CD14-positive monocyte (primary cell): ENCODE measurements around the gene OR51E2. TPM values are rescaled to one million over a fixed set of nuclear protein-coding genes. Genes with fewer than 3 reads are reported as not detected.

Experiments used
- DNase-seq, 3 donors: peaks; one replicate each; pipeline ENCODE4 v3.0.0-alpha.2; 2011 to 2022
- H2AFZ ChIP-seq: 2 replicates; pipeline ENCODE4 v1.6.0; 2012; ENCODE audit warnings: mild to moderate bottlenecking, low read depth, low read length, inconsistent platforms; ENCODE audit not compliant: insufficient read depth, poor library complexity, severe bottlenecking
- H3K27ac ChIP-seq, 2 donors: 1 replicate in 1 of 2; 2 replicates in 1 of 2; pipeline ENCODE4 v1.5.1; 2012 to 2013; ENCODE audit warnings: low read length in 2 of 2, control low read depth in 1 of 2, inconsistent platforms in 1 of 2, low read depth in 1 of 2, mild to moderate bottlenecking in 1 of 2
- H3K27me3 ChIP-seq, 2 donors: one replicate each; pipeline versions ENCODE4 v1.6.0 to v1.6.1; 2011 to 2013; ENCODE audit warnings: low read length in 2 of 2; ENCODE audit not compliant: control insufficient read depth in 2 of 2, insufficient read depth in 2 of 2
- H3K36me3 ChIP-seq, 2 donors: replicated peaks in 1 of 2; 1 replicate in 1 of 2; 2 replicates in 1 of 2; pipeline versions ENCODE4 v1.5.1 to v1.6.1; 2012 to 2013; ENCODE audit warnings: low read length in 2 of 2, control low read depth in 1 of 2, inconsistent platforms in 1 of 2, mild to moderate bottlenecking in 1 of 2; ENCODE audit not compliant: insufficient read depth in 2 of 2, control insufficient read depth in 1 of 2
- H3K4me1 ChIP-seq, 2 donors: 1 replicate in 1 of 2; 2 replicates in 1 of 2; pipeline versions ENCODE4 v1.5.1 to v1.6.1; 2012 to 2013; ENCODE audit warnings: low read length in 2 of 2, control low read depth in 1 of 2, inconsistent platforms in 1 of 2, mild to moderate bottlenecking in 1 of 2, moderate library complexity in 1 of 2; ENCODE audit not compliant: insufficient read depth in 2 of 2, control insufficient read depth in 1 of 2
- H3K4me2 ChIP-seq: replicated peaks from 2 replicates; pipeline ENCODE3; 2012; ENCODE audit warnings: low read length, moderate library complexity, mild to moderate bottlenecking; ENCODE audit not compliant: poor library complexity, severe bottlenecking; ENCODE audit errors: extremely low read depth
- H3K4me3 ChIP-seq, 3 experiments: fragments of 200-600 bp in 1 of 3; sonication (generic) in 1 of 3; replicated peaks in 1 of 3; 1 replicate in 2 of 3; 2 replicates in 1 of 3; pipeline ENCODE4 v1.5.1; 2011 to 2013; ENCODE audit warnings: low read length in 3 of 3, mild to moderate bottlenecking in 3 of 3, control low read depth in 2 of 3, low read depth in 2 of 3, inconsistent platforms in 1 of 3, moderate library complexity in 1 of 3
- H3K79me2 ChIP-seq: 2 replicates; pipeline ENCODE4 v1.6.0; 2012; ENCODE audit warnings: mild to moderate bottlenecking, control low read depth, inconsistent platforms, low read length, moderate library complexity; ENCODE audit not compliant: insufficient read depth
- H3K9ac ChIP-seq: 2 replicates; pipeline ENCODE4 v1.6.0; 2017; ENCODE audit warnings: low read length, mild to moderate bottlenecking; ENCODE audit not compliant: insufficient read depth, poor library complexity, severe bottlenecking
- H3K9me3 ChIP-seq, 2 donors: replicated peaks in 1 of 2; 1 replicate in 1 of 2; 2 replicates in 1 of 2; pipeline versions ENCODE4 v1.5.1 to v1.6.1; 2012 to 2013; ENCODE audit warnings: low read length in 2 of 2, control low read depth in 1 of 2; ENCODE audit not compliant: control insufficient read depth in 1 of 2, insufficient read depth in 1 of 2
- H4K20me1 ChIP-seq: 2 replicates; pipeline ENCODE4 v1.6.0; 2012; ENCODE audit warnings: mild to moderate bottlenecking, low read length, control low read depth, moderate library complexity; ENCODE audit not compliant: insufficient read depth
- H3K27ac Mint-ChIP-seq, 7 donors: one replicate each; pipeline ENCODE4 v1.8.0; 2020; ENCODE audit warnings: mild to moderate bottlenecking in 7 of 7, mixed read lengths in 7 of 7, moderate library complexity in 6 of 7, inconsistent platforms in 2 of 7
- H3K27me3 Mint-ChIP-seq, 3 donors: one replicate each; pipeline ENCODE4 v1.8.0; 2021 to 2022; ENCODE audit warnings: low read depth in 3 of 3, mild to moderate bottlenecking in 3 of 3, mixed read lengths in 3 of 3, moderate library complexity in 3 of 3, inconsistent platforms in 1 of 3
- H3K36me3 Mint-ChIP-seq, 2 donors: one replicate each; pipeline ENCODE4 v1.8.0; 2020; ENCODE audit warnings: mixed read lengths in 2 of 2, inconsistent platforms in 1 of 2, mild to moderate bottlenecking in 1 of 2
- H3K4me1 Mint-ChIP-seq: one replicate; pipeline ENCODE4 v1.8.0; 2020; ENCODE audit warnings: mild to moderate bottlenecking, mixed read lengths
- H3K4me3 Mint-ChIP-seq, 2 donors: one replicate each; pipeline ENCODE4 v1.8.0; 2020; ENCODE audit warnings: mild to moderate bottlenecking in 2 of 2, mixed read lengths in 2 of 2, moderate library complexity in 1 of 2
- H3K9me3 Mint-ChIP-seq, 7 donors: one replicate each; pipeline ENCODE4 v1.8.0; 2020 to 2022; ENCODE audit warnings: mixed read lengths in 7 of 7, mild to moderate bottlenecking in 6 of 7, moderate library complexity in 6 of 7, inconsistent platforms in 2 of 7
- WGBS: methylation state at CpG from one replicate; pipeline ENCODE4 v1.1.5; 2013; ENCODE audit warnings: missing lambda C conversion rate; ENCODE audit not compliant: insufficient coverage; 5-methylcytosine and 5-hydroxymethylcytosine counted together
- intact Hi-C, 2 donors: fragments of 100-400 bp; cut with micrococcal nuclease; formaldehyde crosslinking; loops; one replicate each; pipeline versions ENCODE4 v1.15.0 to v1.15.1; 2023
- polyA plus RNA-seq, 3 donors: library from polyadenylated mRNA; depleted of rRNA in 1 of 3; unstranded in 2 of 3; stranded (reverse) in 1 of 3; fragments of 300-500 nt in 2 of 3; fragments of >200 nt in 1 of 3; fragmentation: Illumina TruSeq in 2 of 3; gene quantifications; 1 replicate in 2 of 3; 2 replicates in 1 of 3; pipeline ENCODE4 v1.2.3, GENCODE V29; 2012 to 2021
- TF ChIP-seq, protein P1 (sequence below): fragments of 200-600 bp; IDR thresholded peaks from one replicate; pipeline ENCODE4 v1.8.0; 2022; ENCODE audit warnings: antibody characterized with exemption, mild to moderate bottlenecking

The OR51E2 gene
- polyA plus RNA-seq, 3 donors: not detected

GRCh38 chr11:4664183-4664582, 33.5 kb downstream of the OR51E2 start:
- DNase-seq: no peak
- H3K27ac ChIP-seq: no peak overlapping the region
- H3K4me1 ChIP-seq: no peaks in the 10 kb centered on the region
- H3K27me3 Mint-ChIP-seq: peaks cover 0 to 16% (median 5%) of the 10 kb centered on the region in 3 donors
- no peak overlapping the region for H3K4me3 ChIP-seq
- WGBS: no CpG with 5 or more reads among the region's 3 CpGs
- H3K4me2 ChIP-seq: no peak overlapping the region
- H3K27me3 ChIP-seq: no peaks in the 10 kb centered on the region
- intact Hi-C loops: no loop called here
- H4K20me1 ChIP-seq: no peaks in the 10 kb centered on the region
- H3K36me3 ChIP-seq: no peaks in the 10 kb centered on the region
- H3K27ac Mint-ChIP-seq: no peak overlapping the region
- H3K9me3 Mint-ChIP-seq: peaks cover 0 to 2% (median 0%) of the 10 kb centered on the region in 7 donors
- no peak overlapping the region for H2AFZ ChIP-seq
- no peaks in the 10 kb centered on the region for H3K36me3 Mint-ChIP-seq
- H3K9ac ChIP-seq: no peak overlapping the region
- H3K4me1 Mint-ChIP-seq: no peaks in the 10 kb centered on the region
- no peaks in the 10 kb centered on the region for H3K9me3 ChIP-seq
- TF ChIP-seq, protein P1, sequence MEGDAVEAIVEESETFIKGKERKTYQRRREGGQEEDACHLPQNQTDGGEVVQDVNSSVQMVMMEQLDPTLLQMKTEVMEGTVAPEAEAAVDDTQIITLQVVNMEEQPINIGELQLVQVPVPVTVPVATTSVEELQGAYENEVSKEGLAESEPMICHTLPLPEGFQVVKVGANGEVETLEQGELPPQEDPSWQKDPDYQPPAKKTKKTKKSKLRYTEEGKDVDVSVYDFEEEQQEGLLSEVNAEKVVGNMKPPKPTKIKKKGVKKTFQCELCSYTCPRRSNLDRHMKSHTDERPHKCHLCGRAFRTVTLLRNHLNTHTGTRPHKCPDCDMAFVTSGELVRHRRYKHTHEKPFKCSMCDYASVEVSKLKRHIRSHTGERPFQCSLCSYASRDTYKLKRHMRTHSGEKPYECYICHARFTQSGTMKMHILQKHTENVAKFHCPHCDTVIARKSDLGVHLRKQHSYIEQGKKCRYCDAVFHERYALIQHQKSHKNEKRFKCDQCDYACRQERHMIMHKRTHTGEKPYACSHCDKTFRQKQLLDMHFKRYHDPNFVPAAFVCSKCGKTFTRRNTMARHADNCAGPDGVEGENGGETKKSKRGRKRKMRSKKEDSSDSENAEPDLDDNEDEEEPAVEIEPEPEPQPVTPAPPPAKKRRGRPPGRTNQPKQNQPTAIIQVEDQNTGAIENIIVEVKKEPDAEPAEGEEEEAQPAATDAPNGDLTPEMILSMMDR: no peak
- no peaks in the 10 kb centered on the region for H3K79me2 ChIP-seq
- peak overlapping the region in 1 of 2 donors; percentile 17 for H3K4me3 Mint-ChIP-seq

- H3K79me2 ChIP-seq: no peaks in the 10 kb centered on the region
- no peak overlapping the region for H2AFZ ChIP-seq
- no peaks in the 10 kb centered on the region for H3K36me3 Mint-ChIP-seq
- 88% methylated on average over 1 of the region's 6 CpGs for WGBS
- no peak overlapping the region for H3K9ac ChIP-seq
- no peak overlapping the region for H3K4me3 ChIP-seq
- H3K27me3 Mint-ChIP-seq: peaks cover 0 to 13% (median 5%) of the 10 kb centered on the region in 3 donors
- intact Hi-C loops: no loop called here
- H3K4me1 Mint-ChIP-seq: no peaks in the 10 kb centered on the region
- TF ChIP-seq, protein P1: no peak
- no peak overlapping the region for H3K4me3 Mint-ChIP-seq
- H4K20me1 ChIP-seq: no peaks in the 10 kb centered on the region
- H3K9me3 Mint-ChIP-seq: peaks cover 0 to 4% (median 0%) of the 10 kb centered on the region in 7 donors
- no peaks in the 10 kb centered on the region for H3K4me1 ChIP-seq
- no peaks in the 10 kb centered on the region for H3K9me3 ChIP-seq
- no peaks in the 10 kb centered on the region for H3K27me3 ChIP-seq
- DNase-seq: no peak
- H3K4me2 ChIP-seq: no peak overlapping the region
- no peak overlapping the region for H3K27ac ChIP-seq
- H3K36me3 ChIP-seq: no peaks in the 10 kb centered on the region
- H3K27ac Mint-ChIP-seq: peak overlapping the region in 1 of 7 donors; percentile 49
These were observed 34.8 kb downstream of the OR51E2 start for GRCh38 chr11:4662876-4663275.
